Activated CD8-positive, alpha-beta T cell treated with anti-CD3 and anti-CD28 coated beads for 36 hours (primary cell): ENCODE results near the gene GREM2. TPM values are rescaled to one million over a fixed set of nuclear protein-coding genes. Genes with fewer than 3 reads are reported as not detected.

Experiments
- ATAC-seq: fragments of 200-7000 bp; cut with Tn5 transposase; one replicate; pipeline ENCODE4 v1.10.0; 2021; ENCODE audit warnings: mild to moderate bottlenecking, moderate library complexity
- CTCF ChIA-PET: fragments of 350-600 bp; sonication (Branson Sonifier 250); formaldehyde crosslinking; loops from one replicate; lab custom pipeline; 2021; ENCODE audit warnings: antibody characterized with exemption; lab: Charles Lee
- POLR2A ChIA-PET: fragments of 350-600 bp; sonication (Branson Sonifier 250); formaldehyde crosslinking; loops from one replicate; lab custom pipeline; 2021; ENCODE audit warnings: antibody characterized with exemption; lab: Charles Lee
- DNase-seq: peaks from one replicate; pipeline ENCODE4 v3.0.0-alpha.2; 2020
- H3K27ac Mint-ChIP-seq: one replicate; pipeline ENCODE4 v1.8.0; 2021; ENCODE audit warnings: mild to moderate bottlenecking, mixed read lengths
- H3K27me3 Mint-ChIP-seq: one replicate; pipeline ENCODE4 v1.8.0; 2021; ENCODE audit warnings: mixed read lengths
- H3K36me3 Mint-ChIP-seq: one replicate; pipeline ENCODE4 v1.8.0; 2021; ENCODE audit warnings: low read depth, mixed read lengths
- H3K4me1 Mint-ChIP-seq: one replicate; pipeline ENCODE4 v1.8.0; 2021; ENCODE audit warnings: low read depth, mixed read lengths
- H3K4me3 Mint-ChIP-seq: one replicate; pipeline ENCODE4 v1.8.0; 2021; ENCODE audit warnings: mild to moderate bottlenecking, moderate library complexity, mixed read lengths
- H3K9me3 Mint-ChIP-seq: one replicate; pipeline ENCODE4 v1.8.0; 2021; ENCODE audit warnings: mixed read lengths
- intact Hi-C: fragments of 100-400 bp; cut with micrococcal nuclease; formaldehyde crosslinking; loops from one replicate; pipeline ENCODE4 v1.10.0; 2022
- total RNA-seq, 2 experiments: library from RNA; stranded (reverse); gene quantifications; one replicate each; pipeline ENCODE4 v1.2.3, GENCODE V29; 2021
- TF ChIP-seq, protein P1 (sequence below): fragments of 200-600 bp; IDR thresholded peaks from one replicate; pipeline ENCODE4 v1.8.0; 2022; ENCODE audit warnings: antibody characterized with exemption, mild to moderate bottlenecking

Gene GREM2
- total RNA-seq, 2 experiments from 2014 or later: not detected

GRCh38 chr1:240618946-240619345 lies 7.0 kb upstream of the GREM2 start:
- Mint-ChIP-seq H3K9me3 (no peaks in the 10 kb centered on the region), H3K27me3 (peaks cover 9% of the 10 kb centered on the region), H3K36me3 (no peaks in the 10 kb centered on the region), H3K4me1 (no peaks in the 10 kb centered on the region), H3K27ac (no peak overlapping the region), H3K4me3 (no peak overlapping the region)
- ChIA-PET POLR2A (no interaction called here), CTCF (interaction anchor here (1.0 kb wide), 1 partner anchor 199 kb away, joined by 3 read pairs; no protein-coding TSS in a partner anchor)
- no peak for DNase-seq
- TF ChIP-seq, protein P1, sequence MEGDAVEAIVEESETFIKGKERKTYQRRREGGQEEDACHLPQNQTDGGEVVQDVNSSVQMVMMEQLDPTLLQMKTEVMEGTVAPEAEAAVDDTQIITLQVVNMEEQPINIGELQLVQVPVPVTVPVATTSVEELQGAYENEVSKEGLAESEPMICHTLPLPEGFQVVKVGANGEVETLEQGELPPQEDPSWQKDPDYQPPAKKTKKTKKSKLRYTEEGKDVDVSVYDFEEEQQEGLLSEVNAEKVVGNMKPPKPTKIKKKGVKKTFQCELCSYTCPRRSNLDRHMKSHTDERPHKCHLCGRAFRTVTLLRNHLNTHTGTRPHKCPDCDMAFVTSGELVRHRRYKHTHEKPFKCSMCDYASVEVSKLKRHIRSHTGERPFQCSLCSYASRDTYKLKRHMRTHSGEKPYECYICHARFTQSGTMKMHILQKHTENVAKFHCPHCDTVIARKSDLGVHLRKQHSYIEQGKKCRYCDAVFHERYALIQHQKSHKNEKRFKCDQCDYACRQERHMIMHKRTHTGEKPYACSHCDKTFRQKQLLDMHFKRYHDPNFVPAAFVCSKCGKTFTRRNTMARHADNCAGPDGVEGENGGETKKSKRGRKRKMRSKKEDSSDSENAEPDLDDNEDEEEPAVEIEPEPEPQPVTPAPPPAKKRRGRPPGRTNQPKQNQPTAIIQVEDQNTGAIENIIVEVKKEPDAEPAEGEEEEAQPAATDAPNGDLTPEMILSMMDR: no peak
- intact Hi-C loops: no loop called here
- ATAC-seq: no peak

DNA sequence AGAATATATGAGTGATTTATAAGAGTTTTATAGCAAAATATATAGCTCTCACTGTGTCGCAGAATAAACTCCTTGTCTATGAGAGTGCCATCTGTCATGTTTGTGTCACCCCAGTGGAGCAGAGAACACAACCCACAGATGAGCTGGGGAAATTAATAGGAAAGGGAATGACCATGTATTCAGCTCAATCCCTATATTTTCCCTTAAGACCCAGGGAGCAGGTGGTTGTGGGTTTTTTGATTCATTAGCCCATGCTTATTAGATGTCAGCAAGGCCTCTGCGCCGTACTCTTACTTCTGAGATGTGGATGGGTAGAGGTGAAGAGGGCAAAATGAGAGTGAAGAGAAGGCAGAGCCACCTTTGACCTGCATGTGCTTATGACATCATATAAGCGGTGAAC lies 4.1 kb upstream of the GREM2 start:
- Mint-ChIP-seq H3K27me3 (peaks cover 36% of the 10 kb centered on the region), H3K4me1 (peaks cover 20% of the 10 kb centered on the region), H3K9me3 (no peaks in the 10 kb centered on the region), H3K4me3 (no peak overlapping the region), H3K36me3 (no peaks in the 10 kb centered on the region), H3K27ac (no peak overlapping the region)
- ATAC-seq: no peak
- POLR2A ChIA-PET: no interaction called here
- TF ChIP-seq, protein P1: no peak
- no peak for DNase-seq
- CTCF ChIA-PET: interaction anchor here (0.6 kb wide), 1 partner anchor 120 kb away, joined by 3 read pairs; no protein-coding TSS in a partner anchor
- intact Hi-C loops: no loop called here

GRCh38 chr1:240613356-240614142 lies 1.6 kb upstream of the GREM2 start:
- ChIA-PET CTCF (no interaction called here), POLR2A (interaction anchor here (0.7 kb wide), 1 partner anchor 149 kb away, joined by 3 read pairs; no protein-coding TSS in a partner anchor)
- DNase-seq (no peak), ATAC-seq (no peak)
- Mint-ChIP-seq H3K4me3 (no peak overlapping the region), H3K4me1 (peaks cover 20% of the 10 kb centered on the region), H3K36me3 (no peaks in the 10 kb centered on the region), H3K27me3 (peaks cover 48% of the 10 kb centered on the region), H3K27ac (no peak overlapping the region), H3K9me3 (no peaks in the 10 kb centered on the region)
- TF ChIP-seq, protein P1: no peak
- intact Hi-C loops: no loop called here

DNA sequence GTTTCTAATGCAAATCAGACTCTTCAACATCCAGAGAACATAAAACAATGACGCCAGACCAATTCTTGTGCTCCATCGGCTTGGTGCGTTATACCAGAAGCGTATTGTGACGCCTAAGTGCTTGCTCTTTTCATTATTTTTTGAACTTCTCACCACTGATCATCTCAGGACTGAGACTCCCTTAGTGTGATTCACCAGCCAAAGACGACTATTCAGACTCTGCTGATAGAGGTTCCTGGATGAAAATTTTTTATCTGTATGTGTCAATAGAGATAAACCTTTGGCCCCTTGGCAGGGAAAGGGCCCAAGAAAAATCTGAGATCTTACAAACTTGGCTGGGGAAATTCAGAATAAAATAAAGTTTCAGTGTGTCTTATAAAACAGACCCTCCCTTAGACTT lies 856 bp upstream of the GREM2 start:
- peaks cover 20% of the 10 kb centered on the region for H3K4me1 Mint-ChIP-seq
- TF ChIP-seq, protein P1: no peak
- intact Hi-C loops: no loop called here
- ATAC-seq: no peak
- CTCF ChIA-PET: no interaction called here
- no peak for DNase-seq
- H3K9me3 Mint-ChIP-seq: no peaks in the 10 kb centered on the region
- no peak overlapping the region for H3K4me3 Mint-ChIP-seq
- no peak overlapping the region for H3K27ac Mint-ChIP-seq
- no peaks in the 10 kb centered on the region for H3K36me3 Mint-ChIP-seq
- POLR2A ChIA-PET: no interaction called here
- H3K27me3 Mint-ChIP-seq: peaks cover 47% of the 10 kb centered on the region

DNA sequence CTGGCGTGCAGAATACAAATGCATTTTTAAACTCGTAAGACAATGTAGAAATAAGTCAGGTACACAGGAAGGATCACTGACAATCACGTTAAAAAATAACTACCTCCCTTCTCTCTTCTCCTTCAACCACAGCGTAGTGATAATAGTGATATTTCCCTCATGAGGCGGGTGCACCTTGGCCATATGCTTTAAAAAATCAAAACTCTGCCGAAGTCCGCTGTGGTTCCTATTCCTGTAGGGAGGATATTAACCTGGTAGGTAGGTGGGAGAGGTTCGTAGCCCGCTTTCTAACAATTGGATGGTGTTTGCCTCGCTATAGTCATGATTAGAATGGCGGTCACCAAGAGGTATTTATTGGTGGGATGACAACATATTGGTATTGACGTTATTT lies 732 bp downstream of the GREM2 start:
- peaks cover 20% of the 10 kb centered on the region for H3K4me1 Mint-ChIP-seq
- ChIA-PET CTCF (no interaction called here), POLR2A (interaction anchor here (1.0 kb wide), 1 partner anchor 14 kb away, joined by 3 read pairs; no protein-coding TSS in a partner anchor)
- H3K36me3 Mint-ChIP-seq: no peaks in the 10 kb centered on the region
- no peak for ATAC-seq
- TF ChIP-seq, protein P1: no peak
- H3K27ac Mint-ChIP-seq: no peak overlapping the region
- peak overlapping the region; percentile 72 for H3K4me3 Mint-ChIP-seq
- H3K9me3 Mint-ChIP-seq: no peaks in the 10 kb centered on the region
- H3K27me3 Mint-ChIP-seq: peaks cover 44% of the 10 kb centered on the region
- DNase-seq: no peak
- intact Hi-C loops: no loop called here
